Duodenal mucosa (tissue), 2 donors: ENCODE data around the gene WNT9A.
A peak's percentile ranks its signal among the peaks of the same experiment; 100 is the strongest.

Source experiments
- H3K27ac ChIP-seq: one replicate; pipeline ENCODE4 v1.7.0; 2013; ENCODE audit warnings: low read depth, low read length
- H3K27me3 ChIP-seq, 2 donors: one replicate each; pipeline ENCODE4 v1.7.0; 2013; ENCODE audit warnings: low read length in 2 of 2, control low read depth in 1 of 2; ENCODE audit not compliant: insufficient read depth in 2 of 2, control insufficient read depth in 1 of 2
- H3K36me3 ChIP-seq, 2 donors: one replicate each; pipeline ENCODE4 v1.7.0; 2013; ENCODE audit warnings: low read length in 2 of 2, control low read depth in 1 of 2; ENCODE audit not compliant: insufficient read depth in 2 of 2, control insufficient read depth in 1 of 2
- H3K4me1 ChIP-seq, 2 donors: one replicate each; pipeline ENCODE4 v1.7.0; 2013; ENCODE audit warnings: low read length in 2 of 2, control low read depth in 1 of 2; ENCODE audit not compliant: insufficient read depth in 2 of 2, control insufficient read depth in 1 of 2
- H3K4me3 ChIP-seq, 2 donors: one replicate each; pipeline ENCODE4 v1.7.0; 2013; ENCODE audit warnings: low read length in 2 of 2, low read depth in 1 of 2
- H3K9ac ChIP-seq, 2 donors: one replicate each; pipeline ENCODE4 v1.7.0; 2013; ENCODE audit warnings: low read length in 2 of 2, low read depth in 1 of 2
- H3K9me3 ChIP-seq, 2 donors: one replicate each; pipeline ENCODE4 v1.7.0; 2013; ENCODE audit warnings: low read length in 2 of 2, control low read depth in 1 of 2; ENCODE audit not compliant: control insufficient read depth in 1 of 2

The WNT9A gene

DNA sequence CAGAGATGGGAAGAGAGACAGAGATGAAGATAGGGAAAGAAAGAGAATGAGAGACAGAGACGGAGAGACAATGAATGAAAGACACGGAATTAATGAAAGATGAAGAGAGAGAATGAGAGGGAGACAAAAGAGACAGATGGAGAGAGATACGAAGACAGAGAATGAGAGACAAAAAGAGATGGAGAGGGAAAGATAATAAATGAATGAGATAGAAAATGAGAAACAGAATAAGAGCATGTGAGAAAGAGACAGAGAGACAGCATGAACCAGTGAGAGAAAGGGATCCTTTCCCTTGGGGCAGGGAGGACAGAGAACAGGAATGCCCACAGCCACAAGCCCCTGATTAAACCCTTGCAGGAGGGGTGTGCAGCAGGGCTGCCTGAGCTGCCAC, 5.3 kb upstream of the WNT9A start:
- Histone ChIP-seq H3K27me3 (peaks cover 22 to 25% of the 10 kb centered on the region in 2 donors), H3K4me3 (no peak overlapping the region), H3K9ac (no peak overlapping the region), H3K36me3 (no peaks in the 10 kb centered on the region), H3K4me1 (no peaks in the 10 kb centered on the region), H3K27ac (no peak overlapping the region), H3K9me3 (no peaks in the 10 kb centered on the region)

DNA sequence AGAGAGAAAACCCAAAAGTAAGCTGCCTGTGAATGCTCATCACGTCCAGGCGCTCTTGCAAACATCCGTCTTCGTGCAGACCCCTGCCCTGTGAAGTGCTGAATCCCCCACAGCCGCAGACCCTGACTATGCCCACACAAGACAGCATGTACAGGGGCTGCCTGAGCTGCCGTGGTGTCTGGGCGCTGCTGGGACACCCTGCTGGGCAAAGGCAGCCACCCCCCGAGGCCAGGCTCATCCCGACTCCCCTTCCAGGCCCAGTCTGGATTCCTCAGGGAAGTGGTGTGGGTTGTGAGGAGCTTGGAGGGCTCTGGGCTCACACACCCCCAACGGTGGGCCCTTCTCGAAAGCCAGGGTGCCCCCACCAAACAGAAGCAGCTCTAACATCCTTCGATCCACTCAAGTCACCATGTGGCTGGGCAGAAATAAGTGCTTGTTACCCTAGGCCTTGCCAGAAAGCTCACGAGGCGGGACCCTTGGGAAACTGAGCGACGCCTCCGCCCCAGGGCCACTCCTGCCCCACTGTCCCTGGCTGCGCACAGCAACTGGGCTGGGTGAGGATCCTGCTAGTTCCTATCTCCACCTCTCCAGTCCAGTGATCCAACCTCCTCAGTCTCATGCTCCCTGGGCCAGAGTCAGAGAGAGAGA, 4.8 kb upstream of the WNT9A start:
- H3K4me3 ChIP-seq, result no peak overlapping the region
- H3K27ac ChIP-seq, result no peak overlapping the region
- no peaks in the 10 kb centered on the region for H3K4me1 ChIP-seq
- H3K9me3 ChIP-seq, result no peaks in the 10 kb centered on the region
- no peak overlapping the region for H3K9ac ChIP-seq
- peaks cover 19 to 21% of the 10 kb centered on the region in 2 donors for H3K27me3 ChIP-seq
- no peaks in the 10 kb centered on the region for H3K36me3 ChIP-seq

DNA sequence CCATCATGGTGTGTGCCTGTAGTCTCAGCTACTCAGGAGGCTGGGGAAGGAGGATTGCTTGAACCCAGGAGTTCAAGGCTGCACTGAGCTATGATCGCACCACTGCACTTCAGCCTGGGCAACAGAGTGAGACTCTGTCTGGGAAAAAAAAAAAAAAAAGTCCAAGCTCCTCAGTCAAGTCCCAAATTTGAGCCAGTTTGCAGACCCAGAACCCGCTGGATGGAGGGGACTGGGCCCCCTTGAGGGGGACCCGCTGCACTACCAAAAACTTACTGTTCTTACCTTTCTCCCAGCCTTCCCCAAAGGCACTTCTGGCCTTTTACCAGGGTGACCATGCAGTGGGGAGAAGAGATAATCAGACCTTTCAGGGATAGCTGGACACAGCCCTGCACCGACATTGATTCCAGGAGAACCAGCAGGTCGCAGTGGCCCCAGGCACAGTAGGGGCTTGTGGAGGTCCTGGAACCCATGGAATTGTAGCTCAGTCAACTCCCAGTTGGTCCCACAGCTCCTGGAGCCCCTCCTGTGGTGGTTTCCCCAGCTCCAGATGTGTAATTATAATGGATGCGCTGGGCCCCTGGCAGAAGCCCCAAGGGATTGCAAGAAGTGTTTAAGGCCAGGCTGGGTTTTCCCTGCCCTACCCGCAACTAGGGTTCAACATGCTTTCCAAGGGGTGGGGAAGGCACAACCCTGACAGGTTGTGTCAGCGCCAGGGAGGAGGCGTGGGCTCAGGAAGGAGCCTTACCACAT, 4.1 kb upstream of the WNT9A start:
- Histone ChIP-seq H3K27ac (no peak overlapping the region), H3K9ac (no peak overlapping the region), H3K4me1 (peaks cover 0 to 3% of the 10 kb centered on the region in 2 donors), H3K27me3 (peaks cover 19 to 21% of the 10 kb centered on the region in 2 donors), H3K36me3 (no peaks in the 10 kb centered on the region), H3K4me3 (no peak overlapping the region), H3K9me3 (no peaks in the 10 kb centered on the region)

DNA sequence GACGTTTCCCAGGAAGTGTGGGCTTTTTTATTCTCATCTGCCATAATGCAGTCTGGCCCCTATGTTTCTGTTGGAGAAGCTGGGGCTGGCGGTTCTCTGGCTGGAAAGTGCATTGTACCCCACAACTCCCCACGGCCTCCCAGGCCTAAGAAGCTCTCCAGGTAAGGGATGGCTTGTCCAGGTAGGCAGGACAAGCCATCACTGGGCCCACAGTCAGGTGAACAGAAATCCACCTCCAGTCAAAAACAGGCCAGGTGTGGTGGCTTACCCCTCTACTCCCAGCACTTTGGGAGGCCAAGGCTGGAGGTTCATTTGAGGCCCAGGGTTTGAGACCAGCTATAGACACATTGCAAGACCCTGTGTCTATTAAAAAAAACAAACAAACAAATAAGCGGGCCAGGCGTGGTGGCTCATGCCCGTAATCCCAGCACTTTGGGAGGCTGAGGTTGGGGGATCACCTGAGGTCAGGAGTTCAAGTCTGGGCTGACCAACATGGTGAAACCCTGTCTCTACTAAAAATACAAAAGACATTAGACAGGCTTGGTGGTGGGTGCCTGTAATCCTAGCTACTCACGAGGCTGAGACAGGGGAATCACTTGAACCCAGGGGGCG, 3.1 kb upstream of the WNT9A start:
- no peaks in the 10 kb centered on the region for H3K36me3 ChIP-seq
- H3K9ac ChIP-seq, result no peak overlapping the region
- no peak overlapping the region for H3K4me3 ChIP-seq
- H3K9me3 ChIP-seq, result no peaks in the 10 kb centered on the region
- peaks cover 19 to 21% of the 10 kb centered on the region in 2 donors for H3K27me3 ChIP-seq
- H3K4me1 ChIP-seq, result peaks cover 5 to 11% of the 10 kb centered on the region in 2 donors
- H3K27ac ChIP-seq, result no peak overlapping the region

DNA sequence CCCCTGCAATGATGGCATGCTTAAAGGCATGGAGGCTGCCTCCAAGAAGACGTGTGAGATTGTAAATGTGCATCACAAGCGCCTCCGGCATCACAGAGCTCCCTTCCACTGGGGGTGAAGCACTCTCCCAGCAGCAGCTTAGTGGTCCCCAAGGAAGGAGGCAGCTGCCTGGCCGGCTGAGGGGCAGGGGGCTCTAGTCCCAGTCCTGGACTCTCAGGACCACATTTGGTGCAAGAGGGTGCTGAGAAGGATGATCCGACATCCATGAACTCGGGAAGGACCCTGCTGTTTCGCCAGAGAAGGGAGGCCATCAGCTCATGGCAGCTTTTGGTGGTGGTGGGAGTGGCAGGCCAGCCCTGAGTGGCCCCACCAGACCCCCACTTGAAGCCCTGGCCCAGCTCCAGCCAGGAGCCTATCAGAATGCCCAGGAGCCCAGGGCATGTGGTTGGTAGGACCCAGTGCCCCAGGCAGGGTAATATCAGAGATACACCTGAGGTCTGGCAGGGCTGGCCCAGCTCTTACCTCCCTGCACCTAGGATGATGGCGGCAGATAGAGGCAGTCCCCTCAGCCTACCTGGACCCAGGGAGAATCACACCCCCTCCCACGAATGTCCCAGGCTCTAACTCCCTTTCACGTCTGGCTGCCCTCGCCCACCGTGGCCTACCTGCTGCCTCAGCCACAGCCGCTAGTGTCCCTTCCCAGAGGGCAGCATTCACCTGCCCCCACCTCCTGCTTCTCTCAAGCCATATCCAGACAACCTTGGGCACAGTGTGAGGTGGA, 2.4 kb upstream of the WNT9A start:
- Histone ChIP-seq H3K4me1 (peaks cover 8 to 18% of the 10 kb centered on the region in 2 donors), H3K27me3 (peaks cover 17 to 19% of the 10 kb centered on the region in 2 donors), H3K4me3 (no peak overlapping the region), H3K36me3 (no peaks in the 10 kb centered on the region), H3K27ac (no peak overlapping the region), H3K9me3 (no peaks in the 10 kb centered on the region), H3K9ac (no peak overlapping the region)

DNA sequence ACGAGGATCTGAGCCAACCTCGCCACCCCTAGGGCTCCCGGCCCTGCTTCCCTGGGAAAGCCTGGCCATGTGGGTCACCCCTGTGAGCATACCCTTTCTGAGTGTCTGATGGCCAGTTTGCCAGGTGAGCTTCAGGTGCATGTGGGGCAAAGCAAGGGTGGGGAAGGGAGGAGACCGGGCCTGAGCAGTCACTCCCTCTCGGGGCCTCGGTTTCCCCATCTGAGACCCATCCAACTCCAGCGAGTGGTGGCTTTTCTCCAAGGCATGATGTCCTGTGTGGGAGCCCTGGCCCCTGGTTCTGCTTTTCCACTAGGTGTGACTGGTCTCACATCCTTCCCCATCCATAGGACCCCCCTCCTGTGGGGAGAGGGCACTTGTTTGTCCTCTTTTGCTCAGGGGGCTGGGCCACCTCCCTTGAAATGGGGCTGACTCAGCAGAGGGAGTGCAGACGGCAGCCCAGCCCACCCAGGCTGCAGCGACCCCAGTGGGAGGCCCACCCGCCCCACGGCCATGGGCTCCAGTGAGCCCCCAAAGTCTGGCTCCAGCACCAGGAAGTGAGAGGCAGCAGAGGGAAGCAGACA, 1.7 kb upstream of the WNT9A start:
- Histone ChIP-seq H3K4me3 (no peak overlapping the region), H3K9ac (no peak overlapping the region), H3K36me3 (no peaks in the 10 kb centered on the region), H3K27me3 (peaks cover 17 to 19% of the 10 kb centered on the region in 2 donors), H3K9me3 (no peaks in the 10 kb centered on the region), H3K4me1 (peaks cover 8 to 19% of the 10 kb centered on the region in 2 donors), H3K27ac (no peak overlapping the region)

DNA sequence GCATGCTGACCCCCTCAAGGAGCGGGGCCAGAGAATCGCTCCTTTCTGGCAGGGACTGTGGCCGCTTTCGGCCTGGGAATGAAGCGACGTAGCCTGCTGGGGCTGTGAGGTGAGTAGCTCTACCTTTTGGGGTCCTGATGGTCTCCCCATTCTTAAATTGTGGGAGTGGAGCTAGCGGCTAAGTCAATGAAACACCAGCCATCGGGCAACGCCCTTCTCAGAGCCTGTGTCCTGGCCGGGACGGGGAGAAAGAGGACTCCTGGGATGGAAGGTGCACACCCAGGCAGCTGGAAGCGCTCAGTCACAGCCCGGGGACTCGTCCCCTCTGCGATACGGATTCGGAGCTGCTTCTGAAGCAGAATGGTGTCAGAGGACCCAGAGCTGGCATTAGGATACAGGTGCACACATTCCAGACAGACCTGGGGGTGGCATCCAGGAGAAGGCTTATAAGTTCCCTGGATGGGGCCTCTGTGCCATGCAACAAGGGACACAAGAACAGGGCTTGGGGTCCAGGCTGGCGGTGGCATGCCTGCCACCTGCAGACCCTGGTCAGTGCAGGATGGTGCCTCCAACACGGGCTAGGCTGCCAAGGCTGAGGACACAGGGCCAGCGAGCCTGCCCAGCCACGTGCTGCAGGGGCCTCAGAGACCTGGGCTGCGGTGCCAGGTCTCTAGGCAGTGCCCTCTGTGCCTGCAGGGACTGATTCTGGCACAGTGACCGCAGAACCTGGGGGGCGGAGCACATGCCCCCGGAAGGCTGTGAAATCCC, 945 bp upstream of the WNT9A start:
- H3K27ac ChIP-seq, result no peak overlapping the region
- H3K27me3 ChIP-seq, result peaks cover 16 to 17% of the 10 kb centered on the region in 2 donors
- H3K4me1 ChIP-seq, result peaks cover 8 to 19% of the 10 kb centered on the region in 2 donors
- no peaks in the 10 kb centered on the region for H3K9me3 ChIP-seq
- peak overlapping the region in 1 of 2 donors; percentile 59 for H3K4me3 ChIP-seq
- no peaks in the 10 kb centered on the region for H3K36me3 ChIP-seq
- peak overlapping the region in 1 of 2 donors; percentile 10 for H3K9ac ChIP-seq

DNA sequence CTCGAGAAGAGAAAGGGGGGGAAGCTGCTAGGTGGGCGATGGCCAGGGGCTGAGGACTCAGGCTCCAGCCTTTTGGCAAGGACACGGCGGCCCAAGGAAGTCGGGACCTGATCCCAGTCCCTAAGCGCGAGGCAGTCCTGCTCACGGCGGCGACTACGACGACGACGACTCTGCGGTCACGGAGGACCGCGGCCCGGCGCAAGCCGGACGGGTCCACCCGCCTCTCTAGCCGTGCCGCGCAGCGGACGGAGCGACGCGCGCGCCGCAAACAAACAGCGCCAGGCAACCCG, 401 bp downstream of the WNT9A start:
- peak overlapping the region; percentile 47 to 50 for H3K4me3 ChIP-seq
- no peak overlapping the region for H3K27ac ChIP-seq
- H3K27me3 ChIP-seq, result peaks cover 12 to 17% of the 10 kb centered on the region in 2 donors
- H3K36me3 ChIP-seq, result no peaks in the 10 kb centered on the region
- H3K4me1 ChIP-seq, result peaks cover 8 to 19% of the 10 kb centered on the region in 2 donors
- no peaks in the 10 kb centered on the region for H3K9me3 ChIP-seq
- peak overlapping the region in 1 of 2 donors; percentile 48 for H3K9ac ChIP-seq

DNA sequence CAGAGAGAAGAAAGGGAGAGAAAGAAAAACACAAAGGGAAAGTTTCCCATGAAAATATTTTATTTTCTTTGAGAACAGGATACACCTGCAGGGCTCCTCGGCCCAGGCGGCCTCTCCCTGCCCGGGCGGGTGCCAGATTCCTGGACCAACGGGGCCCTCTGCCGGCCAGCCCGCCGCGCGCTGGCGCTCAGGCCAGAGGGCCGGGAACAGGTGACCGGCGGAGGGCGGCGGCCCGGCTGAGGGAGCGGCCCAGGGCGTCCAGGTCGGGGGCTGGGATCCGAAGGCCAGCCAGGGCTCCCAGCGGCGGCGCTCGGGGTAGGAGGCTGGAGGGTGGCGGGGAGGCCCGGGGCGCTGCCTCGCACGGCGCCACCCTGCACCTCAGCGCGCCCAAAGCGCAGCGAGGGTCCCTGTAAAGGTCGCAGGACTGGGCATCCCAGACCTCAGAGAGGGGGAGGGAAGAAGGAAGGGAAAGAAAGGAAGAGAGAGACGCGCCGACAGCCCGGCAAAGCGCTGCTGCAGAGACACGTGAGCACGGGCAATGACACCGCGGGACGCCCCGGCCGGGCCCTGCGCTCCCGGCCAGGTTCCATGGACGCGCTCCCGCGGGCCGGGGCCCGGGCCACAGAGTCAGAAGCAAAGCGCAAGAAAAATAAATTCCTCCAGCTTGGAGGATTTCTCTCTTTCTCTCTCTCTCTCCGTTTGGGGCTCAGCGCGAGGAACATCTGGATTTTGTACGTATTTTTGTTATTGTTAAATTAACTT, 927 bp downstream of the WNT9A start:
- no peaks in the 10 kb centered on the region for H3K9me3 ChIP-seq
- no peaks in the 10 kb centered on the region for H3K36me3 ChIP-seq
- H3K9ac ChIP-seq, result peak overlapping the region; percentile 48 to 51
- no peak overlapping the region for H3K27ac ChIP-seq
- H3K27me3 ChIP-seq, result peaks cover 12 to 17% of the 10 kb centered on the region in 2 donors
- H3K4me3 ChIP-seq, result peak overlapping the region; percentile 47 to 50
- H3K4me1 ChIP-seq, result peaks cover 8 to 19% of the 10 kb centered on the region in 2 donors
